Fibroblast of lung (primary cell): ENCODE results near the gene GHR. TPM values are rescaled to one million over a fixed set of nuclear protein-coding genes. Genes with fewer than 3 reads are reported as not detected.

Experiments used
- DNase-seq, 2 donors: peaks; one replicate each; pipeline versions ENCODE4 v3.0.0 to v3.0.0-alpha.2; 2010; ENCODE audit warnings: low read depth in 2 of 2
- H2AFZ ChIP-seq: 2 replicates; pipeline ENCODE4 v1.5.1; 2012; ENCODE audit warnings: low read length, control low read depth, inconsistent platforms
- H3K27ac ChIP-seq: 2 replicates; pipeline ENCODE4 v1.5.1; 2011; ENCODE audit warnings: low read length, control low read depth; ENCODE audit not compliant: insufficient read depth
- H3K27me3 ChIP-seq: 2 replicates; pipeline ENCODE4 v1.5.1; 2011; ENCODE audit warnings: mild to moderate bottlenecking, low read length; ENCODE audit not compliant: control insufficient read depth, insufficient read depth
- H3K36me3 ChIP-seq: 2 replicates; pipeline ENCODE4 v1.5.1; 2011; ENCODE audit warnings: low read length; ENCODE audit not compliant: control insufficient read depth, insufficient read depth
- H3K4me1 ChIP-seq: 2 replicates; pipeline ENCODE4 v1.5.1; 2011; ENCODE audit warnings: low read length; ENCODE audit not compliant: control insufficient read depth, insufficient read depth; ENCODE audit errors: extremely low read depth
- H3K4me2 ChIP-seq: 2 replicates; pipeline ENCODE4 v1.5.1; 2011; ENCODE audit warnings: low read length, control low read depth; ENCODE audit not compliant: insufficient read depth; ENCODE audit errors: extremely low read depth
- H3K4me3 ChIP-seq, 4 experiments: fragments of 200-600 bp in 1 of 4; sonication (generic) in 1 of 4; replicated peaks in 1 of 4; 2 replicates each; pipeline ENCODE4 v1.5.1; 2011 to 2016; ENCODE audit warnings: low read length in 4 of 4, low read depth in 3 of 4, mild to moderate bottlenecking in 3 of 4, control low read depth in 2 of 4, inconsistent platforms in 1 of 4, mixed read lengths in 1 of 4; ENCODE audit not compliant: insufficient read depth in 1 of 4; ENCODE audit errors: control extremely low read depth in 1 of 4
- H3K79me2 ChIP-seq: 2 replicates; pipeline ENCODE4 v1.5.1; 2012; ENCODE audit warnings: mild to moderate bottlenecking, low read length, inconsistent platforms; ENCODE audit not compliant: control insufficient read depth, insufficient read depth
- H3K9ac ChIP-seq: 2 replicates; pipeline ENCODE4 v1.5.1; 2011; ENCODE audit warnings: mild to moderate bottlenecking, low read length, control low read depth; ENCODE audit not compliant: insufficient read depth
- H3K9me3 ChIP-seq: 2 replicates; pipeline ENCODE4 v1.5.1; 2012; ENCODE audit warnings: low read depth, low read length; ENCODE audit not compliant: control insufficient read depth, insufficient read depth
- H4K20me1 ChIP-seq: 2 replicates; pipeline ENCODE4 v1.5.1; 2011; ENCODE audit warnings: low read length; ENCODE audit not compliant: control insufficient read depth, insufficient read depth; ENCODE audit errors: extremely low read depth
- CTCF ChIP-seq, 2 donors: IDR thresholded peaks in 1 of 2; conservative IDR thresholded peaks in 1 of 2; 1 replicate in 1 of 2; 2 replicates in 1 of 2; pipeline ENCODE4 v1.5.1; 2011 to 2012; ENCODE audit warnings: low read length in 2 of 2, control low read depth in 1 of 2, inconsistent platforms in 1 of 2, low read depth in 1 of 2, mild to moderate bottlenecking in 1 of 2
- EZH2 ChIP-seq: IDR thresholded peaks from 2 replicates; pipeline ENCODE4 v1.5.1; 2012; ENCODE audit warnings: low read length, control low read depth, mild to moderate bottlenecking; ENCODE audit errors: missing control alignments
- polyA plus RNA-seq, 2 donors: library from polyadenylated mRNA; depleted of rRNA in 1 of 2; stranded (reverse) in 1 of 2; unstranded in 1 of 2; fragments of >200 nt; gene quantifications; 2 replicates each; pipeline ENCODE4 v1.2.1, GENCODE V29; 2011 to 2012; ENCODE audit warnings: missing spikeins in 1 of 2
- total RNA-seq: library from RNA; depleted of rRNA; stranded (reverse); fragments of >200 nt; gene quantifications from 2 replicates; pipeline ENCODE4 v1.2.1, GENCODE V29; 2014

Gene GHR
- total and polyA plus RNA-seq, 2 donors (not counting 1 experiment from before 2014, with no cell fraction given): 2.3 to 2.4 TPM

GRCh38 chr5:42648915-42649314, 225.7 kb downstream of the GHR start:
- H3K36me3 ChIP-seq: no peaks in the 10 kb centered on the region
- no peak overlapping the region for H3K4me3 ChIP-seq
- no peaks in the 10 kb centered on the region for H3K4me1 ChIP-seq
- H3K4me2 ChIP-seq: no peak overlapping the region
- H3K9ac ChIP-seq: no peak overlapping the region
- no peaks in the 10 kb centered on the region for H4K20me1 ChIP-seq
- no peaks in the 10 kb centered on the region for H3K9me3 ChIP-seq
- no peak overlapping the region for H2AFZ ChIP-seq
- no peaks in the 10 kb centered on the region for H3K27me3 ChIP-seq
- no peak overlapping the region for H3K27ac ChIP-seq
- DNase-seq: no peak
- H3K79me2 ChIP-seq: no peaks in the 10 kb centered on the region
- no peak for TF ChIP-seq CTCF (conservative IDR thresholded peaks at IDR 0.05 in 1 of 2, IDR thresholded peaks at IDR 0.05 in 1 of 2; ENCODE audit: low read depth in 1 of 2, low read length in 2 of 2)
- no peak for TF ChIP-seq EZH2

- Histone ChIP-seq H4K20me1 (no peaks in the 10 kb centered on the region), H3K4me3 (no peak overlapping the region), H3K4me1 (no peaks in the 10 kb centered on the region), H3K79me2 (no peaks in the 10 kb centered on the region), H2AFZ (no peak overlapping the region), H3K4me2 (no peak overlapping the region), H3K9me3 (no peaks in the 10 kb centered on the region), H3K27ac (no peak overlapping the region), H3K36me3 (no peaks in the 10 kb centered on the region), H3K9ac (no peak overlapping the region), H3K27me3 (no peaks in the 10 kb centered on the region)
- TF ChIP-seq CTCF (conservative IDR thresholded peaks at IDR 0.05 in 1 of 2, IDR thresholded peaks at IDR 0.05 in 1 of 2; ENCODE audit: low read depth in 1 of 2, low read length in 2 of 2) (no peak), EZH2 (no peak)
- DNase-seq: no peak
These were observed 226.8 kb downstream of the GHR start for GRCh38 chr5:42650084-42650483.

- H3K9me3 ChIP-seq: no peaks in the 10 kb centered on the region
These were observed 230.5 kb downstream of the GHR start for GRCh38 chr5:42653705-42654104.

More at GRCh38 chr5:42653705-42654104, 230.5 kb downstream of the GHR start:
- no peak for TF ChIP-seq EZH2
- TF ChIP-seq CTCF (conservative IDR thresholded peaks at IDR 0.05 in 1 of 2, IDR thresholded peaks at IDR 0.05 in 1 of 2; ENCODE audit: low read depth in 1 of 2, low read length in 2 of 2): no peak
- no peak overlapping the region for H3K4me3 ChIP-seq
- no peaks in the 10 kb centered on the region for H4K20me1 ChIP-seq
- H3K4me1 ChIP-seq: peaks cover 2% of the 10 kb centered on the region
- H3K4me2 ChIP-seq: no peak overlapping the region
- no peaks in the 10 kb centered on the region for H3K27me3 ChIP-seq
- no peak overlapping the region for H3K9ac ChIP-seq
- H2AFZ ChIP-seq: no peak overlapping the region
- no peak overlapping the region for H3K27ac ChIP-seq
- no peak for DNase-seq
- no peaks in the 10 kb centered on the region for H3K36me3 ChIP-seq
- no peaks in the 10 kb centered on the region for H3K79me2 ChIP-seq
